ENCODE measurements around the gene IPO13. TPM values are rescaled to one million over a fixed set of nuclear protein-coding genes. Genes with fewer than 3 reads are reported as not detected.

IPO13 gene
- total RNA-seq = 22.1 TPM

- peak; percentile 94 for DNase-seq (ENCODE audit: low spot score)
Measured at GRCh38 chr1:43946236-43947060, at the start of gene IPO13. Gene IPO13 (plus strand): TSS chr1:43946950. CDS start chr1:43947601, 651 bp downstream.

- no peak for DNase-seq (ENCODE audit: low spot score)
Measured at GRCh38 chr1:43898981-43899380, 47.8 kb upstream of the IPO13 start.

- DNase-seq (ENCODE audit: low spot score) = no peak
Measured at GRCh38 chr1:43900386-43900785, 46.4 kb upstream of the IPO13 start.

- no peak for DNase-seq (ENCODE audit: low spot score)
Measured at GRCh38 chr1:43901196-43901961, 45.4 kb upstream of the IPO13 start.

- no peak for DNase-seq (ENCODE audit: low spot score)
Measured at GRCh38 chr1:43902058-43902831, 44.5 kb upstream of the IPO13 start.

- DNase-seq (ENCODE audit: low spot score) = no peak
Measured at GRCh38 chr1:43904660-43905551, 41.8 kb upstream of the IPO13 start.

- no peak for DNase-seq (ENCODE audit: low spot score)
Measured at GRCh38 chr1:43908226-43908625, 38.5 kb upstream of the IPO13 start.

GRCh38 chr1:43908858-43909257 is 37.9 kb upstream of the IPO13 start:
- DNase-seq (ENCODE audit: low spot score) = no peak

- DNase-seq (ENCODE audit: low spot score) = no peak
Measured at GRCh38 chr1:43910343-43910742, 36.4 kb upstream of the IPO13 start.

GRCh38 chr1:43912607-43913006 is 34.1 kb upstream of the IPO13 start:
- DNase-seq (ENCODE audit: low spot score) = no peak

- DNase-seq (ENCODE audit: low spot score) = no peak
Measured at GRCh38 chr1:43913051-43913501, 33.7 kb upstream of the IPO13 start.

- DNase-seq (ENCODE audit: low spot score) = no peak
Measured at GRCh38 chr1:43913666-43914360, 32.9 kb upstream of the IPO13 start.

- no peak for DNase-seq (ENCODE audit: low spot score)
Measured at GRCh38 chr1:43914576-43915525, 31.9 kb upstream of the IPO13 start.

- no peak for DNase-seq (ENCODE audit: low spot score)
Measured at GRCh38 chr1:43919906-43920305, 26.8 kb upstream of the IPO13 start.

- no peak for DNase-seq (ENCODE audit: low spot score)
Measured at GRCh38 chr1:43921022-43921421, 25.7 kb upstream of the IPO13 start.

GRCh38 chr1:43924516-43924915 is 22.2 kb upstream of the IPO13 start:
- DNase-seq (ENCODE audit: low spot score) = no peak

GRCh38 chr1:43925846-43926245 is 20.9 kb upstream of the IPO13 start:
- DNase-seq (ENCODE audit: low spot score) = no peak

GRCh38 chr1:43930168-43930948 is 16.4 kb upstream of the IPO13 start:
- no peak for DNase-seq (ENCODE audit: low spot score)

GRCh38 chr1:43930949-43931275 is 15.8 kb upstream of the IPO13 start:
- no peak for DNase-seq (ENCODE audit: low spot score)
